Measurements from ENCODE around the gene BTK.

Gene BTK

GRCh38 chrX:101383679-101384205, 2.2 kb downstream of the BTK start:
- no peak for FAIRE-seq
- TF ChIP-seq, protein P1, sequence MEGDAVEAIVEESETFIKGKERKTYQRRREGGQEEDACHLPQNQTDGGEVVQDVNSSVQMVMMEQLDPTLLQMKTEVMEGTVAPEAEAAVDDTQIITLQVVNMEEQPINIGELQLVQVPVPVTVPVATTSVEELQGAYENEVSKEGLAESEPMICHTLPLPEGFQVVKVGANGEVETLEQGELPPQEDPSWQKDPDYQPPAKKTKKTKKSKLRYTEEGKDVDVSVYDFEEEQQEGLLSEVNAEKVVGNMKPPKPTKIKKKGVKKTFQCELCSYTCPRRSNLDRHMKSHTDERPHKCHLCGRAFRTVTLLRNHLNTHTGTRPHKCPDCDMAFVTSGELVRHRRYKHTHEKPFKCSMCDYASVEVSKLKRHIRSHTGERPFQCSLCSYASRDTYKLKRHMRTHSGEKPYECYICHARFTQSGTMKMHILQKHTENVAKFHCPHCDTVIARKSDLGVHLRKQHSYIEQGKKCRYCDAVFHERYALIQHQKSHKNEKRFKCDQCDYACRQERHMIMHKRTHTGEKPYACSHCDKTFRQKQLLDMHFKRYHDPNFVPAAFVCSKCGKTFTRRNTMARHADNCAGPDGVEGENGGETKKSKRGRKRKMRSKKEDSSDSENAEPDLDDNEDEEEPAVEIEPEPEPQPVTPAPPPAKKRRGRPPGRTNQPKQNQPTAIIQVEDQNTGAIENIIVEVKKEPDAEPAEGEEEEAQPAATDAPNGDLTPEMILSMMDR (IDR thresholded peaks at IDR 0.05; ENCODE audit: insufficient read depth, missing control alignments), result no peak
- no peak for DNase-seq (ENCODE audit: insufficient read length, low spot score)

DNA sequence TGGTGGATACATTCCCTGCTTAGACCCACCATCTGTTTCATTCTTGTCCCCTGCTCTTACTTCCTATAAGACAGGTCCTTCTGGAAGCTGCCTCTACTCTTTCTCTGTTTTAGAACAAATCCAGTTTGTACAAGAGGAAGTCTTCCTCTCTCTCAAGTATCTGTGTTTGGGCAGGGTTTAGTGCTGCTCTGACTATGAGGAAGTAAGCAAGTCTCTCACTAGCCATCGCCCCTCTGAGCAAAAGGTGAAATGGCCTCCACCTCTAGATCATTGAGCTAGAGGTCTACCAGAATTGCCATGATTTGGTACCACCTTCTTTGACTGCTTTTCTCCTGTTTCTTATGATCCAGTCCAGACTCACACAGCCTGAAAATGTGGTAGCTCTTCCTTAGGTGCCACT, 8.4 kb downstream of the BTK start:
- DNase-seq (ENCODE audit: insufficient read length, low spot score) (no peak), FAIRE-seq (no peak)
- TF ChIP-seq, protein P1 (IDR thresholded peaks at IDR 0.05; ENCODE audit: insufficient read depth, missing control alignments), result no peak

- DNase-seq (ENCODE audit: insufficient read length, low spot score) (no peak), FAIRE-seq (no peak)
- TF ChIP-seq, protein P1 (IDR thresholded peaks at IDR 0.05; ENCODE audit: insufficient read depth, missing control alignments), result no peak
Measured at GRCh38 chrX:101370888-101371504, 15.0 kb downstream of the BTK start.

DNA sequence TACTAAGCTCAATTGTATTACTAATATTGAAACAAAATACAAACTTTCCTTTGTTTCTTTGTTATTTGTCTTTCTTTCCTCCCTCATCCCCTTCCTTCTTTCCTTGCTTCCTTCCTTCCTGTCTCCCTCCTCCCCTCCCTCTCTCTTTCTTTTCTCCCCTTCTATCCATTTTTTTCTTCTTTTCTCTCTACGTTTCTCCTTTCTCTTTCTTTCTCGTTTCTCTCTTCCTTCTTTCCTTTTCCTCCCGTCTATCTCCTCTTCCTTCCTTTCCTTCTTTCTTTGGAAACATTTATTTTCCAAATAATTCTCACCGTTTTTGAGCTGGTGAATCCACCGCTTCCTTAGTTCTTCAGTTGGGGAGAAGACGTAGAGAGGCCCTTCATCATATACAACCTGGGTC, 16.3 kb downstream of the BTK start:
- TF ChIP-seq, protein P1 (IDR thresholded peaks at IDR 0.05; ENCODE audit: insufficient read depth, missing control alignments), result no peak
- DNase-seq (ENCODE audit: insufficient read length, low spot score) (no peak), FAIRE-seq (no peak)

DNA sequence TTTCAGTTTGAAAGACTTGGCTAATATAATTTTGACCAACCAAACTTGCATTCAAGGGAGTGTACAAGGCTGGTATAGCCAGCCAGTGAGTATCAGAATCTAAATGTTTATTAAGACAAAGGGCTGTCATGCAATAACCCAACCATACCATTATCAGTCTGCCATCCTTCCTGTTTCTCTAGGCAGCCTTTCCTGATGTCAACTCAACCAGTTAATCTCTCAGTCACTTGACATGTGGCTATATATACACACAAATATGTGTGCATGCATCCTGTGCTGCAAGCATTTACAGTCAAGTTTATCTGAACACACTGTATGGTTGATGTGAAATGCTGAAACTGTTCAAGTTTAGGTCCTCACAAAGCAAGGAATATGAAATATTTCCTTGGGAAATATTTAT, 17.2 kb downstream of the BTK start:
- peak; percentile 46 for FAIRE-seq
- DNase-seq (ENCODE audit: insufficient read length, low spot score), result no peak

DNA sequence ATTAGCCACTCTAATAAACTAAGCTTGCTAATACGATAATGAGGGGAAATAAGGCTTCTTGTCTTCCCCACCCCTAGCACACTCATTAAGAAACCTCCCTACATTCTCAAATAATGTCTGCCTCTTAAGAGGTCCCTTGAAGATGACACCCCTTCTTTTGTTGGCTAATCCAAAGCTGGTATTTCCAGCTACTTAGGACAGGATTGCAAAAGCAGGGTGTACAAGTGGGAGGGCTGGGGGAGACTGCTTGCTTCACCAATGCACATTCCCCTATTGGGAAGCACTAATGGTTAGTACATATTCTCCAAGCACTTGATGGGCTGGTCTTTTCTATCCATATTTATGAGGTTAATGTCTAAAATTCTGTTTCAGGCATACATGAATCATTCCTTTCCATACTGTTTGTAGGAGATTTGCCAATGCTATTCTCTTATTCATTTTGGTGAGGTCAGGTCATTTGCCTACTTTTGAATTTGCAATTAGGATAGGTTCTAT, 20.6 kb downstream of the BTK start:
- DNase-seq (ENCODE audit: insufficient read length, low spot score), result no peak
- TF ChIP-seq, protein P1 (IDR thresholded peaks at IDR 0.05; ENCODE audit: insufficient read depth, missing control alignments), result no peak
- no peak for FAIRE-seq

More for the DNA sequence above, 17.2 kb downstream of the BTK start:
- TF ChIP-seq, protein P1 (IDR thresholded peaks at IDR 0.05; ENCODE audit: insufficient read depth, missing control alignments), result no peak

GRCh38 chrX:101362757-101363156, 23.2 kb downstream of the BTK start:
- TF ChIP-seq, protein P1 (IDR thresholded peaks at IDR 0.05; ENCODE audit: insufficient read depth, missing control alignments), result no peak
- no peak for FAIRE-seq
- DNase-seq (ENCODE audit: insufficient read length, low spot score), result no peak

All from D721Med (cell line).